ENCODE data around the gene NLGN4Y.

NLGN4Y gene

DNA sequence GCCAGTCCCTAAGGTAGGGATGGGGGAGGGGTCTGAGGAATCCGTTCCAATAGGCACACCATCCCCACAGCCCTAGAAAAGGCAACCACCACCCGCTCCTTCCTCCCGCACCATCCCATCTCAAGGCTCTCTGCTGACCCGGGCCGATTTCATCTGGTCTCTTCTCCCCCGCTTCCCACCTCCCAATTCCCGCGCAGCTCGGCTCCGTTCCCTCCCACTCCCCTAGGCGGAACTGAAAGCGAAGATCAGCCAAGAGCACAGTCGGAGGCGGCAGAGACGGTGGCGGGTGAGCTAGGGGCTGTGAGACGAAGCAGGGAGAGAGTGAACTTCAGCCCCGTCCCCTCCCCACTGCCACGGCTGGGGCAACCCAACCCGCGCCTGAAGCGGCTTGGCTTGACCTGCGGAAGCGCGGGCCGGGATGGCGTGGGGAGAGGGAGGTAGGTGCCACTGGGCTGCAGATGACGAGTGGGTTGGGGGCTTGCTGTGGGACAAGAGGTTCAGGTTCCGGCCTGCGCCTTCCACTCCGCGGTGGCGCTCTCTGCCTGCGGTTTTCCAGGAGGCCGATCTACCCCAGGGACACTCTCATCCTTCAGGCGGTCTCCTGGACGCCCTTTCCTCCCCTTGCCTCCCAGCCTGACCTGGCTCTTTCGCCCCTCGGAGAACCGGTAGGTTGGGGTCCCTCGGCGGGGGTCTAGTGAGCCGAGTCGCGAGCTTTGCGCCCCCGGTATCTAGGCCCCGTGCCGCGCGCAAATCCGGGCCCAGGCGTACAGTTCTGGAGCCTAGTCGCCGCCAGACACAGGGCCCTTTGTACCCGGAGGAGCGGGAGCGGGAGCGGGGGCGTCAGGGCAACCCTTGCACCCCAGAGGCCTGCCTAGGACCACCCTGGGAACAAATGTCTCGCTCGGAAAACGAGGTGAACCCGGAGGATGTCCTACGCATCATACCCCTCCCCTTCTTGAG is at the start of gene NLGN4Y:
TSS of gene NLGN4Y (plus strand) at position 258 of the 960 bp plus-strand sequence. CDS start 97,591 bp downstream, outside the sequence.
- in situ Hi-C loops (cut with MboI; ENCODE audit: low sequenced_read_pairs), result no loop called here

DNA sequence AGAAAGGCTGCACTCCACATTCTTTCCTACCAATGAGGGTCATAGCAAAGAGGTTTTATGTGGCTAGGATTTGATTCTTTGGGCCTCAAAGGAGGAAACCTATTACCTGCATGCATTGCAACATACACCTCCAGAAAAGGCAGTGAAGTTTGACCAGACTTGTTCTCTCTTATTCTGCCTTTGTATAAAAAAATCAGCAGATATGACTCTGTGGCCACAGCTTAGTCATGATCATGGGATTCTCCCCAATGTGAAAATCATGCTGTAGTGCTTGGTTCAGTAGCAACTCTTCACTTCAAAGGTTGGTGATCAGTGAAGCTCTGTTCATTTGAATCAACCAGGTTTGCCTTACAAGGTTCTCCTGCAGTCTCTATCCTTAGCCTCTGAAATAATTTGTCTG is 38.4 kb upstream of the NLGN4Y start:
- in situ Hi-C loops (cut with MboI; ENCODE audit: low sequenced_read_pairs), result no loop called here

DNA sequence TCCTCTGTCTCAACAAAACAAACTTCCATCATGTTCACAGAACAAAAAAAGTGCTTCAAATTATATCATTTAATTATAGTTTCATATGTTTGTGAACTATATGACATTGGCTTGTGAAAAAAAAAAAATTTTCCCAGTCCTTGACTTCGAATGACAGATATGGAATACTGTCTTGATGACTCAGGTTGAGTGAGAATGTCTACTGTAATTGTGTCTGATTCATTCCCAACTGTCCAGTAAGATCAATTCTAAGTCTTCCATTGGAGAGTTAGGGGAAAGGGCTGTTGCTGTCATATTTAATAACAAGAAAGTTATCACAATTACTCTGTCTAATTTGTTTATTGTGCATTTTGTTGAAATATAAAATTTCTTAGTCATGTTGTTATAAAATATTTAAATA is 34.1 kb upstream of the NLGN4Y start:
- in situ Hi-C loops (cut with MboI; ENCODE audit: low sequenced_read_pairs), result no loop called here

DNA sequence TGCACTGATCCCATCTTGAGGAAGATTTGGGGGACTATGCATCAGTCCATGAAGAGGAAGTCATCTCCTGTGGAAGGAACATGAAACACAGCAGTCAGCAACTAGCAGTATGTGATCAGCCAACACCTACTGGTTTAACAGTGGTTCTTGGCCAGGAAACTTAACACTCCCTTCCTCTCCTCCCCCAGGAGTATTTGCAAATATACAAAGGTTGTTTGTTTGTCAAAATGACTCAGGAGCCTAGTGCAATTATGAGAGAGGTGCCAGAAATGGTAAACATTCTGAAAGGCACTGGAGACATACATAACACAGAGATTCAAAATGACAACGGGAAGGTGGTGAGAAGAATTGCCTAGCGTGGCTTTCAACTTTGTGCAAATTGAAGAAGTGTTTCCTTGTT is 26.3 kb upstream of the NLGN4Y start:
- in situ Hi-C loops (cut with MboI; ENCODE audit: low sequenced_read_pairs), result no loop called here

DNA sequence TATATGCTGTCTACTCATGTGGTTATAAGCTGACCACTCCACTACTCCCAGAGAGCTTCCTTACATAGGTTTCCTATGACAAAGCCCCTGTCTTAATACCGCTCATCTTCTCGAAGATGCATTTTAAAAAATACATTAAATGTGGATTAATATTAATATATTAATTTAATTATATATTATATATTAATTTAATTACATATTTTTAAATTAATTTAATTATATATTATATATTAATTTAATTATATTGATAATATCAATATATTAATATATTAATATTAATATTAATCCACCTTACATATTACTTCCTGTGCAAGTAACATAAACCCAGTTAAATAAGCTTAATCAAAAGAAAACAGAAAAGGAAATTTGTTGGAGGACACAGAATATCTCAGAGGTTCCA is 19.7 kb upstream of the NLGN4Y start:
- in situ Hi-C loops (cut with MboI; ENCODE audit: low sequenced_read_pairs), result no loop called here

DNA sequence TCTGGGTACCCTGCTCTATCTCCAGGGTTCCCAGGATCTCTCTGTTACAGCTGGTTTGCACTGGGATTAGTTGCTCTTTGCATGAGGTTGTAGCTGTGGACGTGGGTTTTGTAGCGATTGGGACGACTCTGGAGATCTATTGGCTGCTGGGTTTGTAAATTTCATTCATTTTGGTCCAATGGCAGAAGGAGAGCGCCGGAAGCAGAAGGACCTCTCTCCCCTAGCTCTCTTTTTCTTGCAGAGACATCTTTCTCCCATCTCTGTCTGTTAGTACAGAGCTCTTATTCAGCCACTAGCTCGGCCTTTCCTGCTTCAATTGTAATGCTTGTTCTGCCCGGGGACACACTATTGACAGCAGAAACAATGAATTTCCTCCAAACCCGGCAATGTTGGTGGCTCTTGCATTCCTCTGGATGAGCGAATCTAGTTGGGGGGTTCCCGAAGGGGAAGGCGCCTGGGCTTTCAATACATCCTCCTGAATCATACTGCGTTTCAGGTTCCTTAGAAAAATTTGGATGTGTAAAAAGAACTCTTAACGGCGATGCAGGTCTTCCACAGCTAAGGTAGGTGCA is 1.9 kb upstream of the NLGN4Y start:
- in situ Hi-C loops (cut with MboI; ENCODE audit: low sequenced_read_pairs), result no loop called here

DNA sequence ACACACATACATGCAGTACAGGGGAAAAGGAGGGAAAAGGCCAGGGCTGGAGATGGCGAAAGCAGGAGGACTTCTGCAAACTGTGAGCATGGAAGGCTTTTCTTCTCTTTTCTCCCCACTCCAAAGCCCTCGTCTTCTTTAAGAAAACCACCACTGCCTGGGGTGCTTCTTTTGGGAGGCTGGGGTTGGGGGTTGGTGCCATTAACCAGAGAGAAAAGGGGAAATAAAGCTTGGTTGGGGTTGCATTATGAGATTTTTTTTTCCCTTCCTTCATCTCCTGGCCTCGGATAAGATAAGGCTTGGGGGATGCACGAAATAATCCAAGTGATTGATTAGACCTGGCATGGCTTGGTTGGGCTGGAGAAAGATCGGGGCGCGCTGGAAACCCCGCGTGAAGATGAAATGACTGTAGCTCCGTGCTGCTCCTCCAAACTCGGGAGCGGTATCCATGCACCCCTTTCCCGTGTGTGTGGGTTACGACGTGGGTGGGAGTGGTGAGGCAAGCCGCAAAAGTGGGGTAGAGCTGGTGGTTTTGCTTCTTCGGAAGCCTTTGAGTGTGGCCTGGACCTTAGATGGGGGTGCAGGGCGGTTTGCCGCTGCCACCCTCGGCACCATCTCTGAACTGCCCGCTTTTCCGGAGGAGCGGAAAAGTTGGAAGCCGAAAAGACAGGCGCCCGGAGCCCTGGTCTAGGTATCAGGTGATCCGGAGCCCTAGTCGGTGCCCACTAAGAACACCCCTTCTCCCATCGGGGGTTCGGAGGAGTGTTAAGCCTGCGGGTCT is 648 bp upstream of the NLGN4Y start:
- in situ Hi-C loops (cut with MboI; ENCODE audit: low sequenced_read_pairs), result no loop called here

DNA sequence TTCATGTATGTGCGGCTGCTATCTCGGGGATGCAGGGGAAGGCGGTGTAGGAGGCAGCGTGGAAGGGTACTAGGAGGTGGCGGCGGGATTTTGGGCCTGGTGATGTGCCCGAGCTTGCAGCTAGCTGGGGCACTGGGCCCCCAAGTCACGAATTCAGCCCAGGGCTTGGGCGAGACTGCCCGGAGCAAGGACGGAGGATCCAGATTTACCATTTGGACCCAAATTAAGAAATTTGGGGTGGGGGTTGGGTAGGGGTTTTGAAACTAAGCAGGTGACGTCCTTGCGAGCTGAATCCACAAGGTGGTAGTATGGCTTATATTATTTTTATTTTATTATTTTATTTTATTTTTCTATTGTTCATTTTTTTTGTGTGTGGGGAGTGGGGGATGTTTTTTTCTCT is 986 bp downstream of the NLGN4Y start:
- in situ Hi-C loops (cut with MboI; ENCODE audit: low sequenced_read_pairs), result no loop called here

DNA sequence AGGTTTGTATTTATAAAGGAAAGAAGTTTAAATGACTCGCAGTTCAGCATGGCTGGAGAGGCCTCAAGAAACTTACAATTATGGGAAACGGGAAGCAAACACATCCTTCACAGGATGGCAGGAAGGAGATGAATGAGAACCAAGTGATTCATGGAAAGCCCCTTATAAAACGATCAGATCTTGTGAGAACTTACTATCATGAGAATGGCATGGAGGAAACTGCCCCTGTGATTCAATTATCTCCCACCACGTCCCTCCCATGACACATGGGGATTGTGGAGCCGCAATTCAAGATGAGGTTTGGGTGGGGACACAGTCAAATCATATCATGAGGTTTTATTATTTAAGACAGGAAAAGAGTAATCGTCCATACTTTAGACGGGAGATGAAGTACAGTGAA is 4.0 kb downstream of the NLGN4Y start:
- in situ Hi-C loops (cut with MboI; ENCODE audit: low sequenced_read_pairs), result no loop called here

DNA sequence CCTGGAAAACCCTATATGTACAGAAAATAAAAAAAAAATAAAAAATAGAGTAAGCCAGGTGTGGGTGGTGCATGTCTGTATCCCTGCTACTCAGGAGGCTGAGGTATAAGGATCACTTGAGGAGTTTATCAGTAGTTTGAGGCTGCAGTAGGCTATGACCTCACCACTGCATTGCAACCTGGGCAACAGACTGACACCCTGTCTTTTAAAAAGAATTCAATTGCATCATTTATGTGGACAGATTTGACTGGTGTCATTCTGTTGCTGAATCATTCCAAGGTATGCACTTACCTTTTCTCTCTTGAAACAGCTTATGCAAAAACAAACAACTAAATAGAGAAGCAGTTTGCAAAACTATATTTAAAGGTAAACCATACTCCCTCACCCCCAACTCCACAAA is 12.4 kb downstream of the NLGN4Y start:
- in situ Hi-C loops (cut with MboI; ENCODE audit: low sequenced_read_pairs), result no loop called here

DNA sequence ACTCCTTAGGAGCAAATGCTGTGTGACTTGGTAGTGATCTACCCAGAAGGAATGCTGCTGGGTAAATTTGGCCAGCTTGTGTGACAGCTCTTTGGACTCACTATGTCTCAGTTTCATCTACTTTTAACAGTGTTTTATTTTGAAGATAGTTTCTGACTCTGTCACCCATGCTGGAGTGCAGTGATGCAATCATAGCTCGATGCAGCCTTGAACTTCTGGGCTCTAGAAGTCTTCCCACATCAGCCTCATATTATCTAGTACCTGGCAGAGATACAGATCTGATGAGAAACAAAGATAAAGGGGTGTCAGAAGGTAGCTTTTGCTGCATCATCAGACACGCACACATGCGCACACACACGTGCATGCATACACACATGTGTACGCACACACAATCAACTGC is 19.2 kb downstream of the NLGN4Y start:
- in situ Hi-C loops (cut with MboI; ENCODE audit: low sequenced_read_pairs), result no loop called here

DNA sequence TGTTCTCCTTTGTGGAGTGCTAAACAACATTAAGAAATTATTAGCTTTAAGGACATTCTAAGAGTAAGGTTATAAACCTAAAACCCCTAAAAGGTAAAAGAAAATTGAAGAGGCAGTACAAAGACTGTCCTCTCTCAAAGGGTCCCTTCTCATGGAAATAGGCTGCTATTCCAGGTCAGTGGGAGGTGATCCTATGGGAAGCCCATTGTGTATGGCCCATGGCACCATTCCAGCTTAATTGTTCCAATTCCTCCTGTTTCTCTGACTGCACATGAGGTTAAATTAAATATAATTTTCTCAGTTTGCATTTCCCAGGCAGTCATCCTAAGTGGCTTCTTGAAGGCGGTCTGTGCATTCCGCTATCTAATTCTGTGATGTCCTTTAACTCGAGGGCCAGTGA is 57.0 kb downstream of the NLGN4Y start:
- in situ Hi-C loops (cut with MboI; ENCODE audit: low sequenced_read_pairs), result no loop called here

DNA sequence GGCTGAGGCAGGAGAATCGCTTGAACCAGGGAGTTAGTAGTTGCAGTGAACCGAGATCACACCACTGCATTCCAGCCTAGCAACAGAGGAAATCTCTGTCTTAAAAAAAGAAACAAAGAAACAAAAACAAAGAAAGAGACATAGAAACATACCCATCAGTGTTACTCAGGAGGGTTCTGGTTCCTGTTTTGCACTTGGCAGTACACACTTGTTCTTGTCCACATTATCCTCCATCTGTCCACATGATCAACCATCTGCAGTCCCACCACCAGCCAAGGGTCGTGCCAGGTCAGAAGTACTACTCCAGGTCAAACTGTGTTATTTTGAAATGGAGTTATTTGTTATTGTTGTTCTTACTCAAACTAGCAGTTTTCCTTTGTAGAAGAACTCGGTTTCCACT is 62.4 kb downstream of the NLGN4Y start:
- in situ Hi-C loops (cut with MboI; ENCODE audit: low sequenced_read_pairs), result no loop called here

DNA sequence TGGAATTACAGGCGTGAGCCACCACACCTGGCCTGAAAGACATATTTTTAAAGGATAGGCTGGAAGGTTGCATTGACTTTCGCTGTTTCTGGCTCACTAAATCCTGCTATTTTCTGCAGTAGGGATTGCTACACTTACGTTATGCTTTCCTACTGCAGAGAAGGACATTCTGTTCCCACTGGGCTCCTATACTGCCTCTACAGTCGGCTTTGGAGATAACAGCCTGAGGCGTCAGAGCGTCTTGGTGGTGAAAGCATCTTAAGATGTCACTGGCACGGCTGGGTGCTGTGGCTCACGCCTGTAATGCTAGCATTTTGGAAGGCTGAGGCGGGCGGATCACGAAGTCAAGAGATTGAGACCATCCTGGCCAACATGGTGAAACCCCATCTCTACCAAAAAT is 77.0 kb downstream of the NLGN4Y start:
- in situ Hi-C loops (cut with MboI; ENCODE audit: low sequenced_read_pairs), result no loop called here

DNA sequence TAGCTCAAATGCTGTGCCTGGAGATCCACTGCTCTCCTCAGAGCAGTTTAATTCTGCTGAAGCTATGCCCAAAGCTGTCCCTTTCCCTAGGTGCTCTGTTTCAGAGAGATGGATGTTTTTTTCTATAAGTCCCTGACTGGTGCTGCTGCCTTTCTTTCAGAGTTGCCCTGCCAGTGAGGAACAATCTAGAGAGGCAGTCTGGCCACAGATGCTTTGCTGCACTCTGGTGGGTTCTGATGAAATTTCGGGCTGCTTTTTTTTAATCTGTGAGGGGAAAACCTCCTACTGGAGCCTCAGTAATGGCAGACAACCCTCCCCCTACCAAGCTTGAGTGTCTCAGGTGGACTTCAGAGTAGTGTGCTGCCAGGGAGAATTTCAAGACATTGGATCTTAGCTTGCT is 93.3 kb downstream of the NLGN4Y start:
- in situ Hi-C loops (cut with MboI; ENCODE audit: low sequenced_read_pairs), result no loop called here

DNA sequence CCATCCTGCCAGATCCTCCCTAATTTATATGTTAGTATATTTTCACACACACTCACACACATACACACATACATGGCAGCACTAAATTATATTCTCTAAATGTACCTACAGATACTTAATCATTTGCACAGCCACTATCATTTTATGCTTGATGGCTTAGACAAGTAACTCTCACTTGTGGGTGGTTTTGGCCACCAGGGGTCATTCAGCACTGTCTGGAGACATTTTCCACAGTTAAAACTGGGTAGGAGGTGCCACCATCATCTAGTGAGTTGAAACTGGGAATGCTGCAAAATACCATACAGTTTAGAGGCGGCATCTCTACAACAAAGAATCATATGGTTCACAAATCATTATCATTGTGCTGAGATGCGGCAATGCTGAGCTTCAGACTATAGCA is 94.2 kb downstream of the NLGN4Y start:
- in situ Hi-C loops (cut with MboI; ENCODE audit: low sequenced_read_pairs), result no loop called here

DNA sequence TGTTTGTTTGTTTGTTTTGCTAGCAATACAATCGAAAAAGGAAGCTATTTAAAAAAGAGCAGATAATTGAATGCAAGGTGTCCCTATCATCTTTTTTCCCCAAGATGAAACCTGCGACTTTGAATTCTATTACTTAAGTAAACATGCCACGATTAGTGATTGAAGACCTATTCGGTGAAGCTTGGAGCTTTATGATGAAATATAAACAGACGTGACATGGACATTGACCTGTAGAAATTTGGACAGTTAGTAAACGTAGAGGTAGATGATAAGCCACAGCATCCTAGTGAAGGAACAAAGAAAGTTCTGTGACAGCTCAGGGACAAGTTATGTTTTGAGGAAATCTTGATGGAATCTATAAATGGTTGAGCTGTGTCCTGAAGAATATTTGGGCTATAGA is 103.9 kb downstream of the NLGN4Y start:
- in situ Hi-C loops (cut with MboI; ENCODE audit: low sequenced_read_pairs), result no loop called here

DNA sequence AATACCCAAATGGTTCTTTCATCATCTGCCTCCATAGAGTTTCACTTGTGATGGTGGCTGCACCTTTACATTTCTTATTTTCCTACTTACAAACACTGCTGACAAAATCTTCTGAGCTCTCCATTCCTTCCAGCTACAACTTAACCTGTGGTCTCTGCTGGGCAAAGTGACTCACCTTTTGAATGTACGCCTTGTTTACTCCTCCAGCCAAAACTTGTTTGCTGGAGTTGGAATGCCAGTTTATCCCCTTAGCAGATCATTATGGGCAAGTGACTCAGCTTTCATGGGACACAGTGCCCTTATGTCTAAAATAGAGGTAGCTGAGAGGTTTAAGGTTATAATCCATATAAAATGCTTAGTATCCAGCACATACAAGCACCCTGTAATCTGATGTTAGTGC is 107.3 kb downstream of the NLGN4Y start:
- in situ Hi-C loops (cut with MboI; ENCODE audit: low sequenced_read_pairs), result no loop called here

DNA sequence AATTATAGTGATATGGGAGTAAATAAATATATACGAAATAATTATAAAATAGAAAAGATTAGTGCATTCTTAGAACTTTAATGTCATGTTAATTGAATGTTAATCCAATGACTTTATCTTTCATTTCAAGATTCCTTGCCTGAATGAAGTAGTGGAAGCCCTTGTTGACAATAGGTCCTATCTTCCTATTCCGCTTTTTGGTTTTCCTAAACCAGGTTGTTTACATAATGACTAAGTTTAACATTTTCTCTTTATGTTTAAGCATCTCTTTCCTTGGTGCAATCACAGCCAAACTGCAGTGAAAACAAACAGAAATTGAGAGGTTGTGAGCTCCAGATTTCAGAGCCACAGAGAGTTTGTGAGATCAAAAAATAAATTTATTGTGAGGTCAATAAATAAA is 109.4 kb downstream of the NLGN4Y start:
- in situ Hi-C loops (cut with MboI; ENCODE audit: low sequenced_read_pairs), result no loop called here

DNA sequence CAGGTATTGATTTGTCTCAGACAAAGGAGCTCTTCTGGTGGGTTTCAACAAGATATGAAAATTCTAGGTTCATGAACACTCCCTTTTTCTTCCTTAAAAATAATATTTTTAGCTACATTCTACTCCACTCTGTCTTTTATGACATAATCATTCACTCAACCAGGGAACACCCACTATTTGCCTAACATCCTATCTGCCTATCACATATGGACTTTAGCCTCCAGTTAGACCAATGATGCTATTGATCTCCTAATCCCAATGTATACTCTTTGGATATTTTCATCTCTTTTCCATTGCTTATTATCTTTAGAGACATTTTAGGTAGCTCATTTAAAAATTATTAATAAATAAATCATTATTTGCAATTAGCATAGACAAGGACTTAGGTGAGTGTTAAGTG is 110.6 kb downstream of the NLGN4Y start:
- in situ Hi-C loops (cut with MboI; ENCODE audit: low sequenced_read_pairs), result no loop called here

DNA sequence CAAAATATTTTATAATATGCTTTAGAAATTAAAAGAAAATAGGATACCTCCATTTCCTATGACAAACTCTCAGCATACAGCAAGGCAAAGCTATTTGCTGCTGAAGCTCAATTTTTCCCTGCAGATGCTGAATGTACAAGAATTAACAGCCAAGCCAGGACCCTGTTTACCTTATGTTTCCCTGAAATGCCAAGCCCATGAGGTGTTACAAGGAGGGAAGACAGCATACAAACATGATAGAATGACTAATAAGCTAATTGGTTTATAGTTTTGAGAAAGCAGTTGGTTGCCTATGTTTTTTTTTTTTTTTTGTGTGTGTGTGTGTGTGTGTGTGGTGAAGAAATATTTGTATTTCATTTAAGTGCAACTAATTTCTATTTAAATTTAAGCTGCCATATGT is 113.2 kb downstream of the NLGN4Y start:
- in situ Hi-C loops (cut with MboI; ENCODE audit: low sequenced_read_pairs), result no loop called here

DNA sequence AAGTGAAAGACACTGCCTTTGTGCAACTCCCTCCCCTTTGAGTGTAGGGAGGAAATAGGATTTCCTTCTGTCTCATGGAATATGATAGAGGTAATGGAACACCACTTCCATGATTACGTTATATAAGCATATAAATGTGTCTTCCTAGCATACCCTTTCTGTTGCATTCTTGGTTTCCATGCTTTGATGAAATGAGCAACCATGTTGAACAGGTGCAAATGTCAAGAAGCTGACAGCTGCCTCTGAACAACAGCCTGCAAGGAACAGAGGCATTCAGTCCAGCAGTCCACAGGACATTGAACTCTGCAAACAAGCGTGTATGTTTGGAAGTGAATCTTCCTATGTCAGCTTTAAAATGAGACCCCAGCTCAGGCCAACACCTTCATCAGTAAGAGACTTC is 117.5 kb downstream of the NLGN4Y start:
- in situ Hi-C loops (cut with MboI; ENCODE audit: low sequenced_read_pairs), result no loop called here

Data from hTERT RPE-1 (cell line).